NCI-H2196 treated with DMSO at 0.1 percent for 48 hours (cell line): ENCODE measurements around the gene SIK3.

Experiments
- DNase-seq: peaks from one replicate; lab custom pipeline; 2025; ENCODE audit not compliant: unreplicated experiment; lab: John Stamatoyannopoulos, UW

Gene SIK3

GRCh38 chr11:117110294-117110950 is 12.2 kb upstream of the SIK3 start:
- DNase-seq = no peak

- DNase-seq = no peak
These were observed 9.7 kb upstream of the SIK3 start for GRCh38 chr11:117107701-117108590.

- DNase-seq = no peak
These were observed 2.3 kb upstream of the SIK3 start for GRCh38 chr11:117100556-117100955.

- no peak for DNase-seq
These were observed 1.5 kb upstream of the SIK3 start for GRCh38 chr11:117099696-117100095.

GRCh38 chr11:117097389-117098268 is 599 bp downstream of the SIK3 start:
- no peak for DNase-seq

- DNase-seq = no peak
These were observed 1.2 kb downstream of the SIK3 start for GRCh38 chr11:117097014-117097388.

GRCh38 chr11:117096201-117096991 is 1.8 kb downstream of the SIK3 start:
- DNase-seq = no peak

GRCh38 chr11:117095284-117096161 is 2.7 kb downstream of the SIK3 start:
- no peak for DNase-seq

GRCh38 chr11:117094776-117095175 is 3.5 kb downstream of the SIK3 start:
- DNase-seq = no peak

GRCh38 chr11:117092951-117093590 is 5.2 kb downstream of the SIK3 start:
- no peak for DNase-seq

- no peak for DNase-seq
These were observed 6.3 kb downstream of the SIK3 start for GRCh38 chr11:117091753-117092477.

GRCh38 chr11:117090111-117090706 is 8.0 kb downstream of the SIK3 start:
- DNase-seq = no peak

- DNase-seq = no peak
These were observed 8.5 kb downstream of the SIK3 start for GRCh38 chr11:117089685-117090084.

GRCh38 chr11:117087446-117087845 is 10.8 kb downstream of the SIK3 start:
- DNase-seq = no peak

- no peak for DNase-seq
These were observed 13.2 kb downstream of the SIK3 start for GRCh38 chr11:117084992-117085391.

- DNase-seq = no peak
These were observed 15.0 kb downstream of the SIK3 start for GRCh38 chr11:117083011-117083935.

- no peak for DNase-seq
These were observed 16.3 kb downstream of the SIK3 start for GRCh38 chr11:117081908-117082307.
